GF-D8 (cell line): ENCODE data around the gene ZNF776.
"Not testable (repeated sequence)": the region's sequence is repeated elsewhere in the genome, so short reads cannot be mapped to it uniquely, and the experiment has no call there.

Experiments used
- DNase-seq: peaks from one replicate; lab custom pipeline; 2025; lab: John Stamatoyannopoulos, UW

ZNF776 gene

DNA sequence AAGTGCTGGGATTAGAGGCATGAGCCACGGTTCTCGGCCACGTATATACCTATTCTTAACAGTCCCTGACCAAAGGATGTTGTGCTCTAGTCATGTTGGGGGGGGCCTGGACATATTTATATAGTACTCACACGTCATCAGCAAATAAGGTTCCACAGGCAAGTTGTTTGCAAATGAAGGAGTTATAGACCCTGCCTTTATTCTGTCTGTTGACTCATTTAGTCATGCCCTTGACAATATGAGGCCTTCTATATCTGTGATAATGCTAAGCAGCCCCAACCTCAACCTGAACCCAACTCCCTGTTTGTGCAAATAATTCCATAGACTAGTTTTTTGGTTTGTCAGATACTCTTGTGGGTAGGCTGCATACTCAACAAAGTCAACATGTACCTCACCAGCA is 31.7 kb downstream of the ZNF776 start:
- DNase-seq: no peak

DNA sequence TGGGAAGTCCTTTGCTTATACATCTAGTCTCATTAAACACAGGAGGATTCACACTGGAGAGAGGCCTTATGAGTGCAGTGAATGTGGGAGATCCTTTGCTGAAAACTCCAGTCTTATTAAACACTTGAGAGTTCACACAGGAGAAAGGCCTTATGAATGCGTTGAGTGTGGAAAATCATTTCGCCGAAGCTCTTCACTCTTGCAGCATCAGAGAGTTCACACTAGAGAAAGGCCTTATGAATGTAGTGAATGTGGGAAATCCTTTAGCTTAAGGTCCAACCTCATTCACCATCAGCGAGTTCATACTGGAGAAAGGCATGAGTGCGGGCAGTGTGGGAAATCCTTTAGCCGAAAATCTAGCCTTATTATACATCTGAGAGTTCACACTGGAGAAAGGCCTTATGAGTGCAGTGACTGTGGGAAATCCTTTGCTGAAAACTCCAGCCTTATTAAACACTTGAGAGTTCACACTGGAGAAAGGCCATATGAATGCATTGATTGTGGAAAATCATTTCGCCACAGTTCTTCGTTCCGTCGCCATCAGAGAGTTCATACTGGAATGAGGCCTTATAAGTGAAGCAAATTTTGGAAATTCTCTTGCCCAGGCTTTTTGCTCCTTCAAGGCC is 32.7 kb downstream of the ZNF776 start:
- no peak for DNase-seq

DNA sequence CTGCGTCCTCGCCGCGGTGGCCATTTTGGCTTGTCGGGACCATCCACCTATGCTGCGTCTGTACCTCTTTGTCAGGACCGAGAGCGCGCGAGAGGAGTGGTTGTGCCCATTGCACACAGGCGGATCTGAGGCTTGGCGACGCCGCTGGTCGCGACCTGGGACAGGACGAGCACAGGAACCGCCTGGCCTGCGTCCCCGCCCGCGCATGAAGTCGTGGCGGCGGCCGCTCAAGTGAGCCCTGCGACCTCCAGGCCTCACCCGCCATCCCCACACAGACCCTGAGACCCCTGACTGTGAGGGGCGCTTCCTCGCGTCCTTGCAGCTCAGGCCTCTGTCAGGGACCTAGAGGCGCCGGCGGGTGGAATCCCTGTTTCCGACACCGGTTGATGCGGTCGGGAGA is 39.7 kb downstream of the ZNF776 start:
- no peak for DNase-seq

DNA sequence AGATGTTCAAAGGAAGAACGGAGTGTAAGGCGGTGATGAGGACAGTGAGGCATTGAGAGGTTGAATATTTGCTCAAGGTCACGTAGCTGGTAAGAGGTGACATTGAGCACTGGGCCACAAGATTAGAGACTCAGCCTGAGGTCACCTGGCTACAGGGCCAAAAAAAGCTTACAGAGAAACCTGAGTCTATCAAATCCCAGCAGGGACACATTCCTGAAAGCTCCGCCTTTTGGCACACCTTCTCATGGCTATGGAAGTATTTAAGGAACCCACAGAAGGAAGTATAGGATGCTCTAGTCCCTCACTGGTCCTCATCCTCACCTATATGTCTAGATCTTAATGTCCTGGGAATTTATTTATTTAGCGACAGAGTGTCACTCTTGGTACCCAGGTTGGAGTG is 40.3 kb downstream of the ZNF776 start:
- DNase-seq: no peak

DNA sequence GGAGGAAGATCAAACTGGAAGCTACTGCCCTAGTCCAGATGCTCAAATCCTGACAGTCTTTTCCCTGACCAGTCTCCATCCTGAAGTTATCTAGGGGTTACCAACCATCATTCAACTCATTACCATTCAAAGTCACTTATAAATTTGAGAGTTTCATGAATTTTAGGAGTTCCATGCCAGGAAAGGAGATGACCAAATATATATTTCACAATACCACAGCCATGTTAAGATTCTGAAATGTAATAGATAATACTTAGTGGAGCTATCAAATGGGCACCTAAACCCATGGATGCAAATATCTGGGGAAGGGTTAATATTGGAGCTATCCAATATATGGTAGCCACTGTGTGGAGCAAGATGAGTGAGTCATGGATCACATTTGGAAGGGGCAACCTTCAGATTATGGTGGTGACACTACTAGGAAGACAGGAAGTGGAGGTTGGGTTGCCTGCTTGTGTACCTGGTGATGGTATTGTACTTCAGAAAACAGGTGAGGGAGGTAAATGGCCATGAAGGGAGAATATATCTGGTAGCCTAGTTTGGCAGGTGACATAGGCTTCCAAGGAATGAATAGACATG is 41.6 kb downstream of the ZNF776 start:
- no peak for DNase-seq

DNA sequence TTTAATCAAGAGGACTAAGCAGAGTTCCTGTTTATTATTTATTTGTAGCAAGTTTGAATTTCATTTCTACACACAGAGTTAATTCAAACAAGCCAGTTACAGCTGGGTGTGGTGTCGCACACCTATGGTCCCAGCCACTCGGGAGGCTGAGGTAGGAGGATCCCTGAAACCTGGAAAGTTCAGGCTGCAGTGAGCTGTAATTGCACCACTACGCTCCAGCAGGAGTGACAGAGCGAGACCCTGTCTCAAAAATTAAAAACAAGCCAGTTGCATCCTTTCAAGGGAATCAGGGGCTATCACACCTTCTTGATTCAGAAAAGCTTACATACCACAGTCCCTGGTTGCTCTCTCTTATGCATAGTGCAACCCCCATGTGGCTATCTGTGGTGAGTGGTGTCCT is 42.7 kb downstream of the ZNF776 start:
- no peak for DNase-seq

DNA sequence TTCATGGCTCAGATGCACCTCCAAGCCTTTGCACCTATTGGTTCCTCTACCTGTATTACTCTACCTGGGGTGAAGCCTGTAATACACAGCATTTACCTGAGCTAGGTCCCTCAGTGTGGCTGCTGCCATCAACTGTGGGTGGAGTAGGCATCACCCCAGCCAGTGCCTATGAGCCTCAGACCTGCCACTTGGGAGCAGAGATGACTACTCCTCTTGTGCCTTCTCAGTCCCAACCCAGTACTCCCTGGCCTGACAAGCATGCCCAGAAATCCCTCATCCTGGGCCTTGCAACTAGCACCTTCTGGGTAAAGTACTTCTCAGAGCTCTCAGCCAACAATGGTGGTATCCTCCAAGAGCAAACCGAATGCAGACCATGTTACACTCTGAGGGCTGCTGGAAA is 50.0 kb downstream of the ZNF776 start:
- not testable (repeated sequence) for DNase-seq

DNA sequence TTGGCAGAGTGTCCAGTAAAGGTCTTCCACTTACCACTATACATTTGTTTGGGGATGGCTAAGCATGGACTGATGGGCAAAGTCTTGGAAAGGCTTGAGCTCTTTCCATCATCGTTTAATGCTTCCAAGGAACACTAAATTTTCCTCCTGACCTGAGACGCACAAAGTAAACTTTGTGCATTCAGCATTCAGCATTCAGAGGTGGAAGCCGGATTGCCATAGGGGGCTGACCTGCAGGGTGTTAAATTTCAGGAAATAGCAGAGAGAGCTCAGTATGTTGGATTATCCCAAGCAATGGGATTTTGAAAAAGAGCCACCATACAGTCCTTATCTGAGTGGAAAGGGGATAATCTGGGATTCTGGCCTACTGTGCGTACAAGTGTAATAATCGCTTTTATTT is 54.1 kb downstream of the ZNF776 start:
- no peak for DNase-seq

DNA sequence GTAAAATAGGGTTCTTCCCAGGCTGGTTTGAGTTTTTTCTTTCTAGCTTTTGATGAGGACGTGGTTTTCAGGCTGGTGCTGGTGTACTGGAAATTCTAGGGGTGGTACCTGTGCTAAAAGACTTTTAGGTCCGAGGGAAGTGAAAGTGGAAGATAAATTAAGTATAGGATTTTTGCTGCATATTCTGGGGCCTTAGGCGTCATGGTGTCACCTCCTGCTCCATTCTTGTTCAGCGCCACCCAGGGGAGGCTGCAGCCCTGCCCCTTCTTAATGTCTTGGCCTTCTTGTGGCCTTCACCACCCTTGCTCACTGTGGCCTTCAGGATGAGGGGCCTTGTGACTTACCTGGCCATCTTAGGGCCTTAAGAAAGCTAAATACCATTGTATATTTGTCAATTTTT is 55.7 kb downstream of the ZNF776 start:
- no peak for DNase-seq

DNA sequence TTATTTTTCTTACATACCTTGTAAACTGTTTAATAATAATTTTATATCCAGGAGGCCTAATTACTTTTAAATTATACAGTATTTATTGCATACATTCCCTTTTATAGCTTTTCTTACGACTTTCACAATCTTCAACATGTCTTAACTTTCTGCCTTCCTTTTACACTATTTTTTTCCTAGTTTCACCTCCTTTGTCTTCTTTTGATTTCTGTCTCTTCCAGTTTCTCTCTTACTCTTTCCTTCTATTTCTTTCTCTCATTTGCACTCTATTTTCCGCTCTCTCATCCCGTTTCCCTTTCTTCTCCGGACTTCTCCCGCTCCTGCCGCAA is 56.6 kb downstream of the ZNF776 start:
- no peak for DNase-seq

DNA sequence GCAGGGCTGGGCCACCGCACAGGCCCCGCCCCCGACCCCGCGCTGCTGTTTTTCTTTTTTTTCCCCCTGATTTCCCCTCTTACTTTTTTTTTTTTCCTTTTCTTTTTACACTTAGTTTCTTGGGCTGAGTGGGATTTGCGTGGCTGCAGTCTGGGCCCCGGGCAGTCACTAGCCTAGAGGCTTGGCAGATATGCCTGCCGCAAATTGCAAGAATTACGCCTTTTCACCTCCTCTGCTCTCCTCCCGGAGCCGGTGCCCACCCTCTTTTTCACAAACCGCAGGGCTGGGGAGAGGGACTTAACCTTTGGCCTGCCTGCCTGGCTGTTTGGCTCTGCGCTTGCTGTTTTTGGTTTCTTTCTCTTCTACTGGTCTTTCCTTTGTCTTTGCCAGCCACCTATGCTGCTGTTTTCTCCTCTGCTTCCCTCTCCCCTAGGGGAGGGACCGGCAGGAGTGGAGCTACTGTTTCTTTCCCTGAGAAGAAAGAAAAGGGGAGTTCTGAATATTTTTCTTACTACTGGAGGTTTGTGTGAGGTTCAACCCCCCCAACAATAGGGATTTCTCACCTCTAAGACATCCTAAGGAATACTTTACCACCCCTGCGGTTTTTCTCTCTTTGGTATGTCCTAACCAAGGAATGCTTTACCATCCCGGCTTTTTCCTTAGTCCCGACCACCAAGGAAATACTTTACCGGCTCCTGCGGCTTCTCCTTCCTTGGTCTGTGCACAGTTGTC is 57.1 kb downstream of the ZNF776 start:
- DNase-seq: peak; percentile 22

DNA sequence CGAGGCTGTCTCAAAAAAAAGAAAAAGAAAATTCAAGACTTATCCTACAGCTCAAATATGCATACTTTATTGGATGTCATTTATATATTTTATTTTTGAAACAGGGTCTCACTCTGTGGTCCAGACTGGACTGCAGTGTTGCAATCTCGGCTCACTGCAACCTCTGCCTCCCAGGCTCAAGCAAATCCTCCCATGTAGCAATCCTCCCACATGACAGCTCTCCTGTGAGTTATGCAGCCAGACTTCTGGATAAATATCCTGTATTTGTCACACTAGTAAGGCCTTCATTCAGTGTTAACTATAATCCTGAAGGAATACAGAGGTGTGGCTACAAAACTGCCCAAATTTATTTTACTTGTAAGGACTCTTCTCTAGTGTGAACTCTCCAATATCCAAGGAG is 60.9 kb downstream of the ZNF776 start:
- no peak for DNase-seq
